AG04449 (cell line): ENCODE results near the gene ZNF28.
A peak's percentile ranks its signal among the peaks of the same experiment; 100 is the strongest.
"Not testable (repeated sequence)": the region's sequence is repeated elsewhere in the genome, so short reads cannot be mapped to it uniquely, and the experiment has no call there.

Experiments
- CTCF ChIA-PET: fragments of 350-600 bp; formaldehyde crosslinking; extraction: SDS; loops from one replicate; lab custom pipeline; 2021; ENCODE audit warnings: antibody characterized with exemption; lab: Yijun Ruan, JAX
- POLR2A ChIA-PET: fragments of 400-600, 350-600 bp; formaldehyde crosslinking; extraction: SDS; loops from one replicate; lab custom pipeline; 2020; ENCODE audit warnings: antibody characterized with exemption, inconsistent platforms; lab: Yijun Ruan, JAX
- DNase-seq: peaks from one replicate; pipeline ENCODE4 v3.0.0-alpha.2; 2010; ENCODE audit warnings: low read depth, low spot score
- H3K4me3 ChIP-seq: 2 replicates; pipeline ENCODE4 v1.5.1; 2011; ENCODE audit warnings: low read depth, mild to moderate bottlenecking, control low read depth, low read length
- TF ChIP-seq, protein P1 (sequence below): IDR thresholded peaks from one replicate; pipeline ENCODE4 v1.5.1; 2011; ENCODE audit warnings: mild to moderate bottlenecking, moderate library complexity, low read length, control low read depth, inconsistent platforms; ENCODE audit not compliant: insufficient read depth; ENCODE audit errors: missing control alignments

Gene ZNF28

DNA sequence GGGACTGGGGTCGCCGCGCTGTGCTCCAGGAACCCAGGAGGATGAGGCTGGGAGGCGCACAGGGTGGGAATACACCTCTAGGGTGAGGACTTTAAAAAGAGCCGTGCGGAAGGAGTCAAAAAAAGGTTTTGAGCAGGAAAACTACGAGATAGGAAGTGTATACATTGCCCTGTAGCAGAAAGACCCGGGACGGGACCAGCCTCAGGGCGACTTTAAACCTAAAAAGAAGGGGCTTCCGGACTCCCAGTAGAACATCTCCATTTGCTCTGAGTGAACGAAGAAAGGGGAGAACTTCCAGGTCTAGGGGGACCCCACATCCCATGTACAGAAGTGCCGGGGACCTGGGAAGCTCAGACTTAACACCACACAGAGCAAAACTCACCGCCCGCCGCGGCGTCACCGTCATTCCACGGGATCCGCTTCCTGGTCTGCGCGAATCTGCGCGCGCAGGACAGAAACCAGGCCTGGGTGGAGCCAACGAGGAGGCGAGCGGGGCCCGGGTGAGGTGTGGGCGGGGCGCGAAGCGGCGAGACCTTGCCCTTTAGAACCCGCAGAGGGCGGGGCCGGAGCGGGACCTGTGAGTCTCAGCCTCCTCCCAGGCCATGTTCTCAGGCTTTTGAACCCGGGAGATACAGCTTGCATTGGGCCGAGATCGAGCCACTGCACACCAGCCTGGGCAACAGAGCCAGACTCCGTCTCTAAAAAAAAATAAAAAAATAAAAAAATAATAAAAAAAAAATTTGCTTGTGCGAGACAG, at the start of gene ZNF28:
Gene ZNF28, minus strand, starts transcription at position 430 of the 757 bp plus-strand sequence. CDS start 3,675 bp downstream, outside the sequence.
- POLR2A ChIA-PET, result interaction anchor here (0.6 kb wide), 1 partner anchor 55 kb away, joined by 3 read pairs; no protein-coding TSS in a partner anchor
- CTCF ChIA-PET, DNase-seq: not testable (repeated sequence)
- H3K4me3 ChIP-seq, result peak within 1 kb of the TSS; percentile 63

DNA sequence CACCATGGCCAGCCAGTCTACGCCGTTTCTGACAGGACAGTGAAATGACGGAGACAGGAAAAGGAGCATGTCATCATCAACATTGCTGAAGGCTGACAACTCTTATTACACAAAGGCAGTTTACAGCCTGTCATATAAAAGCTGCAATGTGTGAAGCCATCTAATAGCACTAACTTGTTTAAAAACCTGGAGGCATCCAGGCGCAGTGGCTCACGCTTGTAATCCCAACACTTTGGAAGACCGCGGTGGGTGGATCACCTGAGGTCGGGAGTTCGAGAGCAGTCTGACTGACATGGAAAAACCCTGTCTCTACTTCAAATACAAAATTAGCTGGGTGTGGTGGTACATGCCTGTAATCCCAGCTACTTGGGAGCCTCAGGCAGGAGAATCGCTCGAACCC, 46.6 kb upstream of the ZNF28 start:
- DNase-seq, CTCF ChIA-PET, POLR2A ChIA-PET, H3K4me3 ChIP-seq: not testable (repeated sequence)

DNA sequence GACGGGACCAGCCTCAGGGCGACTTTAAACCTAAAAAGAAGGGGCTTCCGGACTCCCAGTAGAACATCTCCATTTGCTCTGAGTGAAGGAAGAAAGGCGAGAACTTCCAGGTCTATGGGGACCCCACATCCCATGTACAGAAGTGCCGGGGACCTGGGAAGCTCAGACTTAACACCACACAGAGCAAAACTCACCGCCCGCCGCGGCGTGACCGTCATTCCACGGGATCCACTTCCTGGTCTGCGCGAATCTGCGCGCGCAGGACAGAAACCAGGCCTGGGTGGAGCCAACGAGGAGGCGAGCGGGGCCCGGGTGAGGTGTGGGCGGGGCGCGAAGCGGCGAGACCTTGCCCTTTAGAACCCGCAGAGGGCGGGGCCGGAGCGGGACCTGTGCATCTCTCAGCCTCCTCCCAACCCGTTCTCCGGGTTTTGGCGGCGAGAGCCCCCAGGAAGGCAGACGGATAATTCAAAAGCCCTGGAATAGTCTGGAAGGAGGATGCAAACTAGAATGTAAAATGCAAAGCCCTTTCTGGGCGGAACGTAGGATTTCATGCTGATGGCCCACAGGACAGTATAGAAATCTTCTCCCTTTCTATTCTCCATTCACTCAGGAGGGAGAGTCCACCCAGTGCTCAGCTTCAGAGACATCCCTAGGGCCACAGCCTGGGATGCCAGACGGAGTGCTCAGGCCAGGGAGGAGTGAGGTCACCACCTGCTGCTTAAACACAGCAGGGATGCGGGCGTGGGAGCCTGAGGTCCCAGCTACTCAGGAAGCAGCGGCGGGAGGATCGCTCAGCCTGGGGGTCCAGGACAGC, 36.2 kb upstream of the ZNF28 start, which contains the start of gene ZNF468:
Gene ZNF468, minus strand, starts transcription at position 242 of the 814 bp plus-strand sequence. CDS start 3,347 bp downstream, outside the sequence.
- POLR2A ChIA-PET, CTCF ChIA-PET, DNase-seq: not testable (repeated sequence)
- peak within 1 kb of the TSS; percentile 69 for H3K4me3 ChIP-seq

DNA sequence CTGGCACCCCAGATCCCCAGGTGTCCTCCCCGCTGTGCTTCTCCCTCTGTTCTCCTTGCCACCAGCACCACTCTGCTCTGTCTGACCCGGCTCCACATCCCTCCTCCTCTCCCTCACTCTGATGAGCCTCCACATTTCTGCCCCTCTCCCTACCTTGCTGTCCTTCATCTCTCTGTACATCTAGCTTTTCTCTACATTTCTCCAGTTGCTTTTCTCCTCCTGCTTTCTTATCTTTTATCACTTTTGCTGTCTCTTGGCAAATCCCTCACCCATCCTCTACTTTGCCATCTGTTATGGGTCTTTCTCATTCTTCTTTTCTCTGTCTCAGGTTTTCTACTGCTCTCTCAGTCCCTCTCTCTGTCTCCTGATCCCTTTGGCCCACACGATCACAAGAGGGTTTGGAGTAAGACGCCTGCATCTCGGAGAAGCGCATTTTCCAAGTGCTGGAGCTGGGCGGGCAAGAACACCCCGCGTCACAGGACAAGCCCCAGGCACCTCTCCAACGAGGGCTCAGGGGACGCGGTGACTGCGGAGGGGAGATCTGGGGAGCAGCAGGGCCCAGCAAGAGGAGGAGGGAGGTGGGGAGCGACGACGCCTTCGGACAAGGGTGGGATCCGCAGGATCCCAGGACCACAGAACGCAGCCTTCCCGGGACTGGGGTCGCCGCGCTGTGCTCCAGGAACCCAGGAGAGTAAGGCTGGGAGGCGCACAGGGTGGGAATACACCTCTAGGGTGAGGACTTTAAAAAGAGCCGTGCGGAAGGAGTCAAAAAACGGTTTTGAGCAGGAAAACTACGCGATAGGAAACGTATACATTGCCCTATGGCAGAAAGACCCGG, 35.3 kb upstream of the ZNF28 start:
- CTCF ChIA-PET, POLR2A ChIA-PET, DNase-seq: not testable (repeated sequence)
- H3K4me3 ChIP-seq, result peak overlapping the region; percentile 69

DNA sequence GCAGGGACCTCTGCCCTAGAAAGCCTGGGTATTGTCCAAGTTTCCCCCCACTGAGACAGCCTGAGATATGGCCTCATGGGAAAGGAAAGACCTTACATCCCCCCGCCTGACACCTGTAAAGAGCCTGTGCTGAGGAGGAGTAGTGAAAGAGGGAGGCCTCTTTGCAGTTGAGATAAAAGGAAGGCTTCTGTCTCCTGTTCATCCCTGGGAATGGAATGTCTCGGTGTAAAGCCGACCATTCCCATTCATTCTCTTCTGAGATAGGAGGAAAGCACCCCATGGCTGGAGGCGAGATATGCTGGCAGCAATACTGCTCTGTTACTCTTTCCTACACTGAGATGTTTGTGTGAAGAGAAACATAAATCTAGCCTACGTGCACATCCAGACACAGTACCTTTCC, 25.9 kb upstream of the ZNF28 start:
- DNase-seq, H3K4me3 ChIP-seq, POLR2A ChIA-PET, CTCF ChIA-PET: not testable (repeated sequence)

DNA sequence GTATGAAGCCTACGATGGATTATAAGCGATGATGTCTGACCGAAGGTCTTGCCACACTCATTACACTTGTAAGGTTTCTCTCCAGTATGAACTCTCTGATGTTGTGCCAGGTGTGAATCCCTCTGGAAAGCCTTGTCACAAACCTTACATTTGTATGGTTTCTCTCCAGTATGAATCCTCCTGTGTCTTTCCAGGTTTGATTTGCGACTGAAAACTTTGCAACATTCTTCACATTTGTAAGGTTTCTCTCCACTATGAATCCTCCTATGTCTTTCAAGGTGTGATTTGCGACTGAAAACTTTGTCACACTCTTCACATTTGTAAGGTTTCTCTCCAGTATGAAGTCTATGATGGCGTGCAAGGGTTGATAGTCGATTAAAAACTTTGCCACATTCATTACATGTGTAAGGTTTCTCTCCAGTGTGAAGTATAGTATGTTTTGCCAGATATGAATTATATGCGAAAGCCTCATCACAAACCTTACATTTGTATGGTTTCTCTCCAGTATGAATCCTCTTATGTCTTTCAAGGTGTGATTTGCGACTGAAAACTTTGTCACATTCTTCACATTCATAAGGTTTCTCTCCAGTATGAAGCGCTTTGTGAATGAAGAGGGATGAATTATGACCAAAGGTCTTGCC, 19.5 kb upstream of the ZNF28 start:
- H3K4me3 ChIP-seq, POLR2A ChIA-PET, DNase-seq, CTCF ChIA-PET: not testable (repeated sequence)

DNA sequence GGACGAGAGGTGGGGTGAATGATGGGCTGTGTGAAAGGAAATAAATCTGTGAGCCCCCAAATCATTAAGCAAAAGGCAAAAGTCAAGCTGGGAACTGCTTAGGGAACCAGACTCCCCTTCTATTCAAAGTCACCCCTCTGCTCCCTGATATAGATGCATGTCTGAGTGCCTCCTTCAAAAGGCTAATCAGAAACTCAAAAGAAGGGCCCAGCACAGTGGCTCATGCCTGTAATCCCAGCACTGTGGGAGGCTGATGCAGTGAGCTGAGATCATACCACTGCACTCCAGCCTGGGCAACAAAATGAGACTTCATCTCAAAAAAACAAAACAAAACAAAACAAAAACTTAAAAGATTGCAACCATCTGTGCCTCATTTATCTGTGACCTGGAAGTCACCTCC, 12.9 kb upstream of the ZNF28 start:
- DNase-seq, POLR2A ChIA-PET, H3K4me3 ChIP-seq, CTCF ChIA-PET: not testable (repeated sequence)

DNA sequence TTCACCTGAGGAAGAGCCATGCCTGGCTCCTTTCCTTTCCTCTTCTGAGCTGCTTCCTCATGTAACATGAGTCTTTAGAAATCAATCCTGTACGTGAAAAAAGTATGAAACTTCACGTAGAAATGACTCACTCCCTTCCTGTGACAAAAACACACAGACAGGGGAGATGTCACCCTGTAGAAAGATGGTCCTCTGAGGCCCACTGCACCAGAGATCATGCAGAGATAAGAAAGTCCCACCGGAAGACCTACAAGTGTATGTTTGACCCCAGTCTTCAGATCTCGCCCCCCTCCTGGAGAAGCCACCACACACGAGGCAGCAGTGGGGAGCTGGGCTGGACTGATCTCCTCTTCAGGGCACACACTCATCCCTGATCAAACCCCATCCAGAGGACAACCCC, 12.1 kb upstream of the ZNF28 start:
- POLR2A ChIA-PET, DNase-seq, CTCF ChIA-PET, H3K4me3 ChIP-seq: not testable (repeated sequence)

DNA sequence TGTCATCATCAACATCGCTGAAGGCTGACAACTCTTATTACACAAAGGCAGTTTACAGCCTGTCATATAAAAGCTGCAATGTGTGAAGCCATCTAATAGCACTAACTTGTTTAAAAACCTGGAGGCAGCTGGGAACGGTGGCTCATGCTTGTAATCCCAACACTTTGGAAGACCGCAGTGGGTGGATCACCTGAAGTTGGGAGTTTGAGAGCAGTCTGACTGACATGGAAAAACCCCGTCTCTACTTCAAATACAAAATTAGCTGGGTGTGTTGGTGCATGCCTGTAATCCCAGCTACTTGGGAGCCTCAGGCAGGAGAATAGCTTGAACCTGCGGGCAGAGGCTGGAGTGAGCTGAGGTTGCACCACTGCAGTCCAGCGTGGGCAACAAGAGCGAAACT, 8.4 kb upstream of the ZNF28 start:
- DNase-seq, POLR2A ChIA-PET, H3K4me3 ChIP-seq, CTCF ChIA-PET: not testable (repeated sequence)

DNA sequence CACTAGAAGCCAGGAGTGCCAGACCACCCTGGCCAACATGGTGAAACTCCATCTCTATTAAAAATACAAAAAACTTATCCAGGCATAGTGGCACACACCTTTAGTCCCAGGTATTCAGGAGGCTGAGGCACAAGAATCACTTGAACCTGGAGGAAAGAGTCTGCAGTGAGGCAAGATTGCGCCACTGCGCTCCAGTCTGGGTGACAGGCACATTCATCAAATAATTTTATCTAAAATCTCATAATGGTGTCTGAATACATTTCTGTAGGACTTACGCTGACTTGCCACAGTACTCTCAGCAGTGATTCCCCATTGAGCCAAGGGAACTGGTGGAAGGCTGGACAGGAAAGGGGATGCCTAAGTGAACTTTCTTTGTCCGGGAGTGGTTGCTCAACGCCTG, 4.3 kb upstream of the ZNF28 start:
- TF ChIP-seq, protein P1, sequence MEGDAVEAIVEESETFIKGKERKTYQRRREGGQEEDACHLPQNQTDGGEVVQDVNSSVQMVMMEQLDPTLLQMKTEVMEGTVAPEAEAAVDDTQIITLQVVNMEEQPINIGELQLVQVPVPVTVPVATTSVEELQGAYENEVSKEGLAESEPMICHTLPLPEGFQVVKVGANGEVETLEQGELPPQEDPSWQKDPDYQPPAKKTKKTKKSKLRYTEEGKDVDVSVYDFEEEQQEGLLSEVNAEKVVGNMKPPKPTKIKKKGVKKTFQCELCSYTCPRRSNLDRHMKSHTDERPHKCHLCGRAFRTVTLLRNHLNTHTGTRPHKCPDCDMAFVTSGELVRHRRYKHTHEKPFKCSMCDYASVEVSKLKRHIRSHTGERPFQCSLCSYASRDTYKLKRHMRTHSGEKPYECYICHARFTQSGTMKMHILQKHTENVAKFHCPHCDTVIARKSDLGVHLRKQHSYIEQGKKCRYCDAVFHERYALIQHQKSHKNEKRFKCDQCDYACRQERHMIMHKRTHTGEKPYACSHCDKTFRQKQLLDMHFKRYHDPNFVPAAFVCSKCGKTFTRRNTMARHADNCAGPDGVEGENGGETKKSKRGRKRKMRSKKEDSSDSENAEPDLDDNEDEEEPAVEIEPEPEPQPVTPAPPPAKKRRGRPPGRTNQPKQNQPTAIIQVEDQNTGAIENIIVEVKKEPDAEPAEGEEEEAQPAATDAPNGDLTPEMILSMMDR, result no peak
- H3K4me3 ChIP-seq, result no peak overlapping the region
- CTCF ChIA-PET, result no interaction called here
- DNase-seq, result no peak
- POLR2A ChIA-PET, result no interaction called here
